BJ (cell line): ENCODE data around the gene SLC43A1. TPM values are rescaled to one million over a fixed set of nuclear protein-coding genes. Genes with fewer than 3 reads are reported as not detected.

Source experiments
- CTCF ChIA-PET: fragments of 350-600 bp; formaldehyde crosslinking; extraction: SDS; loops from one replicate; lab custom pipeline; 2021; ENCODE audit warnings: antibody characterized with exemption, inconsistent platforms; lab: Yijun Ruan, JAX
- POLR2A ChIA-PET: fragments of 300-600 bp; sonication (Branson Sonifier 250); formaldehyde crosslinking; extraction: SDS; loops from one replicate; lab custom pipeline; 2021; ENCODE audit warnings: antibody characterized with exemption; lab: Charles Lee
- DNase-seq: peaks from one replicate; pipeline ENCODE4 v3.0.0-alpha.2; 2011; ENCODE audit warnings: low read depth
- H3K27me3 ChIP-seq: 2 replicates; pipeline ENCODE4 v1.6.0; 2011; ENCODE audit warnings: low read length; ENCODE audit not compliant: control insufficient read depth, insufficient read depth
- H3K36me3 ChIP-seq: 2 replicates; pipeline ENCODE4 v1.5.1; 2011; ENCODE audit warnings: low read length; ENCODE audit not compliant: control insufficient read depth, insufficient read depth
- H3K4me3 ChIP-seq: 2 replicates; pipeline ENCODE4 v1.5.1; 2011; ENCODE audit warnings: low read depth, mild to moderate bottlenecking, control low read depth, low read length
- CTCF ChIP-seq: IDR thresholded peaks from 2 replicates; pipeline ENCODE4 v1.5.1; 2011; ENCODE audit warnings: low read depth, mild to moderate bottlenecking, control low read depth, inconsistent platforms, low read length, moderate library complexity; ENCODE audit not compliant: insufficient read depth
- polyA plus RNA-seq: library from polyadenylated mRNA; depleted of rRNA; stranded (reverse); fragments of >200 nt; gene quantifications from 2 replicates; pipeline ENCODE4 v1.2.3, GENCODE V29; 2011

SLC43A1 gene
- polyA plus RNA-seq, 1 experiment: 23.4 TPM

GRCh38 chr11:57555393-57555792, 39.9 kb upstream of the SLC43A1 start:
- TF ChIP-seq CTCF: no peak
- Histone ChIP-seq H3K4me3 (no peak overlapping the region), H3K27me3 (no peaks in the 10 kb centered on the region), H3K36me3 (peaks cover 23% of the 10 kb centered on the region)
- ChIA-PET POLR2A (no interaction called here), CTCF (interaction anchor here (0.9 to 4.4 kb wide), 6 partner anchors 13 to 97 kb away, joined by 3 to 24 read pairs (median 6); partner anchors contain the start of gene UBE2L6)
- no peak for DNase-seq

GRCh38 chr11:57552479-57552878, 37.0 kb upstream of the SLC43A1 start:
- H3K4me3 ChIP-seq: no peak overlapping the region
- TF ChIP-seq CTCF: no peak
- peaks cover 22% of the 10 kb centered on the region for H3K36me3 ChIP-seq
- POLR2A ChIA-PET: no interaction called here
- no peaks in the 10 kb centered on the region for H3K27me3 ChIP-seq
- CTCF ChIA-PET: interaction anchor here (1.7 kb wide), 1 partner anchor 16 kb away, joined by 6 read pairs; the partner anchor contains the start of gene UBE2L6
- no peak for DNase-seq

- Histone ChIP-seq H3K4me3 (no peak overlapping the region), H3K36me3 (peaks cover 20% of the 10 kb centered on the region), H3K27me3 (no peaks in the 10 kb centered on the region)
- POLR2A ChIA-PET: no interaction called here
- TF ChIP-seq CTCF: no peak
- CTCF ChIA-PET: interaction anchor here (0.6 to 1.7 kb wide), 2 partner anchors 16 to 71 kb away, joined by 3 to 6 read pairs; partner anchors contain the start of gene UBE2L6
- no peak for DNase-seq
Observed at GRCh38 chr11:57551941-57552340, 36.4 kb upstream of the SLC43A1 start.

- TF ChIP-seq CTCF: no peak
- DNase-seq: no peak
- no peaks in the 10 kb centered on the region for H3K27me3 ChIP-seq
- CTCF ChIA-PET: interaction anchor here (0.6 to 1.5 kb wide), 6 partner anchors 9 to 217 kb away, joined by 3 to 5 read pairs (median 4); no protein-coding TSS in a partner anchor
- H3K36me3 ChIP-seq: peaks cover 16% of the 10 kb centered on the region
- H3K4me3 ChIP-seq: no peak overlapping the region
- POLR2A ChIA-PET: no interaction called here
Observed at GRCh38 chr11:57549983-57550382, 34.5 kb upstream of the SLC43A1 start.

- CTCF ChIA-PET: interaction anchor here (1.1 to 1.5 kb wide), 3 partner anchors 9 to 97 kb away, joined by 3 to 4 read pairs (median 4); no protein-coding TSS in a partner anchor
- POLR2A ChIA-PET: no interaction called here
- no peak for DNase-seq
- Histone ChIP-seq H3K27me3 (no peaks in the 10 kb centered on the region), H3K4me3 (no peak overlapping the region), H3K36me3 (peaks cover 11% of the 10 kb centered on the region)
- TF ChIP-seq CTCF: no peak
Observed at GRCh38 chr11:57547854-57548377, 32.4 kb upstream of the SLC43A1 start.
